GM21360 (cell line): ENCODE results near the gene NUDT2.
"Not testable (repeated sequence)": the region's sequence is repeated elsewhere in the genome, so short reads cannot be mapped to it uniquely, and the experiment has no call there.

ENCODE experiments used
- ATAC-seq: cut with Tn5 transposase; IDR thresholded peaks from one replicate; pipeline ENCODE4 v1.9.1; 2021; ENCODE audit warnings: mild to moderate bottlenecking, moderate library complexity; ENCODE audit not compliant: unreplicated experiment

The NUDT2 gene

GRCh38 chr9:34334916-34335315 is 5.5 kb downstream of the NUDT2 start:
- no peak for ATAC-seq

DNA sequence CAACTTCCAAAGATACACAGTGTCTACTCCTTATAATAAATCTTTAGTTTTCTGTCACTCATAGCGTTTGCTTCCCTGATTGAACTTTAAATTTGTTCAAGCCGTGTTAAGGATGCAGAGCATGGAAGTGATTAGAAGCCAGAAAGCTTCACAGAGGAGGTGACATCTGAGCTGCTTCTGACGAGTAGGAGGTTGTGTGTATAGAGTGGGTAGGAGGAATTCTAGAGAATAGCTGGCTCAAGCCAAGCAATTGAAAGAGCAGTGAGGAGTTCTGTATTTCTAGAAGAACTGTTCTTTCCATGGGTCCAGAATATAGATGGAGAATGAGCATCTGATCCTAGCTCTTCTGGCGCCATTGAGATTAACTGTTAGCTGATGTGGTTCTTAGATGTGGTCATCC is 6.0 kb downstream of the NUDT2 start:
- no peak for ATAC-seq

GRCh38 chr9:34337403-34337802 is 8.0 kb downstream of the NUDT2 start:
- no peak for ATAC-seq

GRCh38 chr9:34338079-34338478 is 8.7 kb downstream of the NUDT2 start:
- ATAC-seq, result not testable (repeated sequence)

- no peak for ATAC-seq
These were observed 9.5 kb downstream of the NUDT2 start for GRCh38 chr9:34338665-34339385.

GRCh38 chr9:34341659-34342295 is 12.4 kb downstream of the NUDT2 start:
- ATAC-seq, result no peak

GRCh38 chr9:34343090-34343489 is 13.7 kb downstream of the NUDT2 start:
- no peak for ATAC-seq

- no peak for ATAC-seq
These were observed 14.2 kb downstream of the NUDT2 start for GRCh38 chr9:34343605-34344004.

DNA sequence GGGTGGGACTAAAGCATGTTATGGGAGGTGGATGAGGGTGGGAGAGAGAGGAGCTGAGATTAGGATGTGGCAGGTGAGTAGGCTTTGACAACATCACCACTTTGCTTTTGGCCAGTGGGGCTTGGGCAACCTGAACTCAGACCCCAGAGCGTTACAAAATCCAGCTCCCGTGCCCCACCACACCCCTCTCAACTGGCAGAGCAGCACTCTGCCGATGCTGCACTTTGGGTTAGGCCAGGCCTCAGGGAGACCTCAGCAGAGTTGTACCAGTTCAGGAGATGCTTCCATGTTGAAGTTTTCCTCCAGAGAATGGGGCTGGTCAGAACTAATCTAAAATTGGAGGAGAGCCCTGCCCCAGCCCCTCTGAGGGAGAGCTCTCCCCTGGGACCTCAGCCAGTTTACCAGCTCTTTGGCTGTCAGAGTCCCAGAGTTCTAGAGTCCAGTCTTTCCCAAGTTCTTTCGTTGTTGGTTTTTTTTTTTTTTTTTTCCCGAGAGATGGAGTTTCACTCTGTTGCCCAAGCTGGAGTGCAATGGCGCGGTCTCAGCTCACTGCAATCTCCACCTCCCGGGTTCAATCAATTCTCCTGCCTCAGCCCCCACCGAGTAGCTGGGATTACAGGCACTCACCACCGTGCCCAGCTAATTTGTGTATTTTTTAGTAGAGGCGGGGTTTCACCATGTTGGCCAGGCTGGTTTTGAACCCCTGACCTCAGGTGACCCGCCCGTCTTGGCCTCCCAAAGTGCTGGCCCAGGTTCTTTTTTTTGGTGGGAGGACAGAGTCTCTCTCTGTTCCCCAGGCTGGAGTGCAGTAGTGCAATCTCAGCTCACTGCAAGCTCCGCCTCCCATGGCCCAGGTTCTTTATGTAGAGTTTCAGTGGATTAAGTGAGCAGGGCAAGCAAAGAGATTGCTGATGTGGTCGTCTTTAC is 17.8 kb downstream of the NUDT2 start:
- no peak for ATAC-seq

GRCh38 chr9:34347800-34348158 is 18.4 kb downstream of the NUDT2 start:
- no peak for ATAC-seq

DNA sequence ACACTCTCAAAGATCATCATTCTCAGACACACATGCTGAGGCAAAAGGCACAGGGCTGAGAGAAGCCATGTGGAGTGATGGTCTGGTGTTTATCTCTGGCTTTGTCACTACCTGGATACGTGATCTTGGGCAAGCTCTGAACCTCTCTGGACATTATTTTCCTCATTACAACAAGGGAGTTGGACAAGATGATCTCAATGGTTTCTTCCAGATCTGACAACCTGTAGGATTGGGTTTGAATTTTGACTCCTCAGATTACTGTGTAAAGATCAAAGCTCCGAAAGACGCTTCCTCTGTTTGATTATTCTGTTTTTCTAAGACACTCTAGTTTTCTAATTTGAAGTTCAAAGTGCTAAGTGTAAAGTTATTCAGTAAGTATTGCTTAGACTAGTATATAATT is 20.0 kb downstream of the NUDT2 start:
- no peak for ATAC-seq

GRCh38 chr9:34352122-34352652 is 22.8 kb downstream of the NUDT2 start:
- not testable (repeated sequence) for ATAC-seq

GRCh38 chr9:34352957-34353356 is 23.6 kb downstream of the NUDT2 start:
- ATAC-seq, result not testable (repeated sequence)

GRCh38 chr9:34362614-34363214 is 33.3 kb downstream of the NUDT2 start:
- no peak for ATAC-seq

- no peak for ATAC-seq
These were observed 34.4 kb downstream of the NUDT2 start for GRCh38 chr9:34363619-34364351.

GRCh38 chr9:34365282-34365681 is 35.9 kb downstream of the NUDT2 start:
- ATAC-seq, result no peak

GRCh38 chr9:34366365-34366764 is 37.0 kb downstream of the NUDT2 start:
- ATAC-seq, result no peak

DNA sequence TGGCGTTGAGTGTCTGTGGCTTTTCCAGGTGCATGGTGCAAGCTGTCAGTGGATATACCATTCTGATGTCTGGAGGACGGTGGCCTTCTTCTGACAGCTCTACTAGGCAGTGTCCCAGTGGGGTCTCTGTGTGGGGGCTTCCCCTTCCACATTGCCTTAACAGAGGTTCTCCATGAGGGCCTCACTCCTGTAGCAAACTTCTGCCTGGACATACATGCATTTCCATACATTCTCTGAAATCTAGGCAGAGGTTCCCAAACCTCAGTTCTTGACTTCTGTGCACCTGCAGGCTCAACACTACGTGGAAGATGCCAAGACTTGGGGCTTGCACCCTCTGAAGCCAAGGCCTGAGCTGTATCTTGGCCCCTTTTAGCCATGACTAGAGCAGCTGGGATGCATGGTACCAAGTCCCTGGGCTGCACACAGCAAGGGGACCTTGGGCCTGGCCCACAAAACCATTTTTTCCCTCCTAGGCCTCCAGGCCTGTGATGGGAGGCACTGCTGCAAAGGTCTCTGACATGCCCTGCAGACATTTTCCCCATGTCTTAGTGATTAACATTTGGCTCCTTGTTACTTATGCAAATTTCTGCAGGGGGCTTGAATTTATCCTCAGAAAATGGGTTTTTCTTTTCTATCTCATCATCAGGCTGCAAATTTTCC is 38.5 kb downstream of the NUDT2 start:
- not testable (repeated sequence) for ATAC-seq

- not testable (repeated sequence) for ATAC-seq
These were observed 39.4 kb downstream of the NUDT2 start for GRCh38 chr9:34368796-34369195.

- no peak for ATAC-seq
These were observed 40.3 kb downstream of the NUDT2 start for GRCh38 chr9:34369636-34370035.
